GM12878 (cell line): ENCODE data around the gene UBXN11. TPM values are rescaled to one million over a fixed set of nuclear protein-coding genes. Genes with fewer than 3 reads are reported as not detected.
A peak's percentile ranks its signal among the peaks of the same experiment; 100 is the strongest.

Source experiments
- ATAC-seq: fragments of 200-7000 bp; cut with Tn5 transposase; 3 replicates; pipeline ENCODE4 v1.9.1; 2020; ENCODE audit warnings: mild to moderate bottlenecking, moderate library complexity
- BruUV-seq: library from RNA; stranded (reverse); fragments of 400-500 nt; replicated peaks from 2 replicates; lab custom pipeline; 2021; lab: Mats Ljungman, UMichigan
- CTCF ChIA-PET: fragments of 300-600 bp; sonication (Branson Sonifier 250); formaldehyde crosslinking; extraction: SDS; loops from one replicate; lab custom pipeline; 2021; ENCODE audit warnings: inconsistent platforms; lab: Yijun Ruan, JAX
- POLR2A ChIA-PET: fragments of 350-600 bp; formaldehyde crosslinking; extraction: SDS; loops from one replicate; lab custom pipeline; 2021; ENCODE audit warnings: inconsistent platforms; lab: Charles Lee
- RAD21 ChIA-PET: fragments of 300-600 bp; sonication (Branson Sonifier 250); formaldehyde crosslinking; loops from one replicate; lab custom pipeline; 2023; ENCODE audit warnings: antibody characterized with exemption; ENCODE audit not compliant: unreplicated experiment; lab: Charles Lee
- SMC1A ChIA-PET: fragments of 300-600 bp; sonication (Branson Sonifier 250); formaldehyde crosslinking; loops from one replicate; lab custom pipeline; 2023; ENCODE audit not compliant: unreplicated experiment, uncharacterized antibody; lab: Charles Lee
- DNase-seq: peaks from one replicate; pipeline ENCODE4 v3.0.0-alpha.2; 2011; ENCODE audit warnings: low read depth, low spot score
- FAIRE-seq: peaks from 3 replicates; lab custom pipeline; 2011; peaks lifted over from hg19 to GRCh38; lab: Jason Lieb, UNC
- H2AFZ ChIP-seq: 2 replicates; pipeline ENCODE4 v1.6.0; 2011; ENCODE audit warnings: low read depth, low read length, control low read depth; ENCODE audit not compliant: control insufficient read depth
- H3K27ac ChIP-seq: 2 replicates; pipeline ENCODE4 v1.5.1; 2011; ENCODE audit warnings: control low read depth; ENCODE audit not compliant: control insufficient read depth, insufficient read depth
- H3K27me3 ChIP-seq, 2 experiments: replicated peaks in 1 of 2; 2 replicates each; pipeline versions ENCODE4 v1.6.0 to v1.6.1; 2011; ENCODE audit warnings: low read length in 1 of 2; ENCODE audit not compliant: control insufficient read depth in 2 of 2, insufficient read depth in 2 of 2
- H3K36me3 ChIP-seq, 2 experiments: 2 replicates each; pipeline ENCODE4 v1.5.1; 2011; ENCODE audit warnings: low read length in 1 of 2; ENCODE audit not compliant: control insufficient read depth in 2 of 2, insufficient read depth in 2 of 2
- H3K4me1 ChIP-seq: 2 replicates; pipeline ENCODE4 v1.6.1; 2011; ENCODE audit warnings: mild to moderate bottlenecking, low read length, moderate library complexity, mixed read lengths; ENCODE audit not compliant: control insufficient read depth, insufficient read depth
- H3K4me2 ChIP-seq: 2 replicates; pipeline ENCODE4 v1.6.0; 2011; ENCODE audit warnings: control low read depth; ENCODE audit not compliant: control insufficient read depth, insufficient read depth
- H3K4me3 ChIP-seq: fragments of 200-600 bp; sonication (generic); 2 replicates; pipeline ENCODE4 v1.5.1; 2016
- H3K79me2 ChIP-seq: 2 replicates; pipeline ENCODE4 v1.6.0; 2011; ENCODE audit warnings: low read length; ENCODE audit not compliant: control insufficient read depth, insufficient read depth
- H3K9ac ChIP-seq: 2 replicates; pipeline ENCODE4 v1.8.0; 2011; ENCODE audit warnings: low read length, control low read depth, mixed read lengths; ENCODE audit not compliant: control insufficient read depth, insufficient read depth
- H3K9me3 ChIP-seq: replicated peaks from 3 replicates; pipeline ENCODE4 v1.5.1; 2011; ENCODE audit warnings: mild to moderate bottlenecking, low read length; ENCODE audit not compliant: control insufficient read depth, insufficient read depth
- H4K20me1 ChIP-seq: 2 replicates; pipeline ENCODE4 v1.6.0; 2011; ENCODE audit not compliant: control insufficient read depth, insufficient read depth
- BCLAF1 ChIP-seq: fragments of 450-650 bp; IDR thresholded peaks from 2 replicates; pipeline ENCODE4 v1.6.1; 2017; ENCODE audit warnings: antibody characterized with exemption, mild to moderate bottlenecking, moderate library complexity
- CBX5 ChIP-seq: sonication (generic); IDR thresholded peaks from 2 replicates; pipeline ENCODE4 v1.6.1; 2016; ENCODE audit warnings: low read depth, moderate library complexity, mild to moderate bottlenecking, inconsistent platforms
- IKZF1 ChIP-seq: fragments of 450-650 bp; conservative IDR thresholded peaks from 2 replicates; pipeline ENCODE4 v1.6.1; 2017; ENCODE audit warnings: antibody characterized with exemption, mild to moderate bottlenecking
- RELA ChIP-seq: fragments of 450-650 bp; IDR thresholded peaks from 2 replicates; pipeline ENCODE4 v1.8.0; 2014; ENCODE audit warnings: borderline replicate concordance; ENCODE audit not compliant: partially characterized antibody
- RUNX3 ChIP-seq: IDR thresholded peaks from 2 replicates; pipeline ENCODE4 v1.6.1; 2012; ENCODE audit warnings: low read length, inconsistent platforms
- WGBS: methylation state at CpG from one replicate; pipeline ENCODE4 v1.1.6; 2016; ENCODE audit warnings: low lambda C conversion rate; ENCODE audit not compliant: insufficient replicate concordance, insufficient coverage; ENCODE audit errors: missing lambda C conversion rate; 5-methylcytosine and 5-hydroxymethylcytosine counted together
- in situ Hi-C: fragments of 300-500 bp; cut with MboI; formaldehyde crosslinking; loops from 9 replicates; pipeline ENCODE4 v1.14.3; 2018; ENCODE audit warnings: mixed read lengths
- intact Hi-C: fragments of 100-400 bp; cut with micrococcal nuclease; formaldehyde crosslinking; loops from one replicate; pipeline ENCODE4 v1.14.2; 2022; ENCODE audit not compliant: unreplicated experiment
- polyA plus RNA-seq, 11 experiments: library from polyadenylated mRNA; depleted of rRNA in 4 of 11; unstranded in 6 of 11; stranded (reverse) in 5 of 11; fragments of >200 nt; fragmentation: Nextera tagmentation in 4 of 11; fragmentation: Illumina TruSeq in 1 of 11; extraction: Ambion mirVana in 4 of 11; extraction: Trizol in 1 of 11; gene quantifications; 1 replicate in 1 of 11; 2 replicates in 10 of 11; pipeline versions ENCODE4 v1.2.1 to v1.2.3, GENCODE V29; 2011 to 2016; ENCODE audit warnings: inconsistent platforms in 2 of 11, missing spikeins in 2 of 11, low read depth in 1 of 11
- total RNA-seq, 4 experiments: library from RNA; depleted of rRNA in 3 of 4; stranded (reverse); fragments of >200 nt in 3 of 4; fragmentation: Illumina TruSeq in 1 of 4; extraction: Trizol in 1 of 4; gene quantifications; 2 replicates each; pipeline versions ENCODE4 v1.2.1 to v1.2.3, GENCODE V29; 2013 to 2021
- TF ChIP-seq, protein P1 (sequence below): fragments of 450-650 bp; IDR thresholded peaks from 2 replicates; pipeline ENCODE4 v1.6.1; 2016; ENCODE audit warnings: mild to moderate bottlenecking

Gene UBXN11
- total and polyA plus RNA-seq, 10 of the 15 experiments (the other 5 are each of a cell fraction or from before 2014, with no cell fraction given): 0.32 to 34.4 (median 9.6) TPM

- TF ChIP-seq BCLAF1: no peak
- TF ChIP-seq, protein P1, sequence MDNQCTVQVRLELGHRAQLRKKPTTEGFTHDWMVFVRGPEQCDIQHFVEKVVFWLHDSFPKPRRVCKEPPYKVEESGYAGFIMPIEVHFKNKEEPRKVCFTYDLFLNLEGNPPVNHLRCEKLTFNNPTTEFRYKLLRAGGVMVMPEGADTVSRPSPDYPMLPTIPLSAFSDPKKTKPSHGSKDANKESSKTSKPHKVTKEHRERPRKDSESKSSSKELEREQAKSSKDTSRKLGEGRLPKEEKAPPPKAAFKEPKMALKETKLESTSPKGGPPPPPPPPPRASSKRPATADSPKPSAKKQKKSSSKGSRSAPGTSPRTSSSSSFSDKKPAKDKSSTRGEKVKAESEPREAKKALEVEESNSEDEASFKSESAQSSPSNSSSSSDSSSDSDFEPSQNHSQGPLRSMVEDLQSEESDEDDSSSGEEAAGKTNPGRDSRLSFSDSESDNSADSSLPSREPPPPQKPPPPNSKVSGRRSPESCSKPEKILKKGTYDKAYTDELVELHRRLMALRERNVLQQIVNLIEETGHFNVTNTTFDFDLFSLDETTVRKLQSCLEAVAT: no peak
- no peak for TF ChIP-seq IKZF1
- no peak for TF ChIP-seq RELA
- TF ChIP-seq, all 136 proteins: peak for 0
Measured at GRCh38 chr1:26254404-26254803, 52.0 kb downstream of the UBXN11 start (continued).

- Histone ChIP-seq H2AFZ (no peak overlapping the region), H3K27ac (no peak overlapping the region)
- 49% methylated on average over 7 of the region's 7 CpGs for WGBS
- TF ChIP-seq RUNX3 (peak; percentile 38; the same call in 1 of the 2 replicates), CBX5 (no peak)
- TF ChIP-seq, all 136 proteins: peak for 1
- Histone ChIP-seq H4K20me1 (no peaks in the 10 kb centered on the region), H3K9me3 (no peaks in the 10 kb centered on the region), H3K36me3 (peaks cover 7 to 8% of the 10 kb centered on the region in 2 experiments), H3K4me2 (no peak overlapping the region), H3K4me1 (no peaks in the 10 kb centered on the region), H3K4me3 (no peak overlapping the region), H3K27me3 (no peaks in the 10 kb centered on the region), H3K9ac (no peak overlapping the region), H3K79me2 (no peaks in the 10 kb centered on the region)
- DNase-seq (no peak), FAIRE-seq (no peak), ATAC-seq (no peak)
- ChIA-PET RAD21 (no interaction called here), POLR2A (no interaction called here), CTCF (interaction anchor here (1.0 kb wide), 1 partner anchor 9 kb away, joined by 3 read pairs; no protein-coding TSS in a partner anchor), SMC1A (no interaction called here)
- BruUV-seq: no TSS peak
- in situ Hi-C loops (no loop called here), intact Hi-C loops (no loop called here)
Measured at GRCh38 chr1:26252718-26253117, 53.7 kb downstream of the UBXN11 start.
